LoVo (cell line): ENCODE data around the gene POFUT2.

Experiments used
- DNase-seq: peaks from one replicate; pipeline ENCODE4 v3.0.0-alpha.2; 2016; ENCODE audit warnings: low spot score

POFUT2 gene

DNA sequence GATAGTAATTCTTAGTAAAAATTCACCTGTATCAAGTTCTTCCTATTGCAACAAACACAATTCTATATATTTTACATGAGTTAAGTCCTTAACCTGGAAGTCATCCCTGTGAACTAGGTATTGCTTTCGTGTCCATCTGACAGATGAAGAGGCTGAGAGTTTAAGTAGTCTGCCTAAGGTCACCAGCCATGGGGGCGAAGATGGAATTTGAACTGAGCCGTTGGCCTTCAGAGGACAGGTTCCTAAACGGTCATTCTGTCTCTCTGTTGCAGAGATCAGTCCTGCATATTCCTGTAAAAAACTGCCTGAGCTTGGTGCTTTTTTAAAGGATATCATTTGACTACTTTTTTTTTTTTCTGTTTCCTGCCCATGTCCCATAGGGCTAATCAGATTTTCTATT is 10.2 kb upstream of the POFUT2 start:
- no peak for DNase-seq

DNA sequence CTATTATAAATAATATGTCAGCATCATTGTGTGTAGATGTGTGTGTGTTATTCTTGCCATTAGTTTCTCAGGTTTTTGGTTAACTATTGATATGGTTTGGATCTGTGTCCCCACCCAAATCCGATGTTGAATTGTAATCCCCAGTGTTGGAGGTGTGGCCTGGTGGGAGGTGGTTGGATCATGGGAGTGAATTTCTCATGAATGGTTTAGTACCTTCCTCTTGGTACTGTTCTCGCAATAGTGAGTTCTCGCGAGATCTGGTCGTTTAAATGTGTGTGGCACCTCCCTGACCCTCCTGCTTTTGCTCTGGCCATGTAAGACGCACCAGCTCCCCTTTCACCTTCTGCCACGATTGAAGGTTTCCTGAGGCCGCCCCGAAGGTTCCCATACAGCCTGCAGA is 9.6 kb upstream of the POFUT2 start:
- DNase-seq = no peak

GRCh38 chr21:45296638-45297037 is 8.9 kb upstream of the POFUT2 start:
- no peak for DNase-seq

- no peak for DNase-seq
These were observed 8.1 kb upstream of the POFUT2 start for GRCh38 chr21:45295576-45296365.

GRCh38 chr21:45294509-45295291 is 7.0 kb upstream of the POFUT2 start:
- no peak for DNase-seq

- DNase-seq = no peak
These were observed 6.2 kb upstream of the POFUT2 start for GRCh38 chr21:45293726-45294401.

GRCh38 chr21:45293220-45293725 is 5.6 kb upstream of the POFUT2 start:
- DNase-seq = no peak

DNA sequence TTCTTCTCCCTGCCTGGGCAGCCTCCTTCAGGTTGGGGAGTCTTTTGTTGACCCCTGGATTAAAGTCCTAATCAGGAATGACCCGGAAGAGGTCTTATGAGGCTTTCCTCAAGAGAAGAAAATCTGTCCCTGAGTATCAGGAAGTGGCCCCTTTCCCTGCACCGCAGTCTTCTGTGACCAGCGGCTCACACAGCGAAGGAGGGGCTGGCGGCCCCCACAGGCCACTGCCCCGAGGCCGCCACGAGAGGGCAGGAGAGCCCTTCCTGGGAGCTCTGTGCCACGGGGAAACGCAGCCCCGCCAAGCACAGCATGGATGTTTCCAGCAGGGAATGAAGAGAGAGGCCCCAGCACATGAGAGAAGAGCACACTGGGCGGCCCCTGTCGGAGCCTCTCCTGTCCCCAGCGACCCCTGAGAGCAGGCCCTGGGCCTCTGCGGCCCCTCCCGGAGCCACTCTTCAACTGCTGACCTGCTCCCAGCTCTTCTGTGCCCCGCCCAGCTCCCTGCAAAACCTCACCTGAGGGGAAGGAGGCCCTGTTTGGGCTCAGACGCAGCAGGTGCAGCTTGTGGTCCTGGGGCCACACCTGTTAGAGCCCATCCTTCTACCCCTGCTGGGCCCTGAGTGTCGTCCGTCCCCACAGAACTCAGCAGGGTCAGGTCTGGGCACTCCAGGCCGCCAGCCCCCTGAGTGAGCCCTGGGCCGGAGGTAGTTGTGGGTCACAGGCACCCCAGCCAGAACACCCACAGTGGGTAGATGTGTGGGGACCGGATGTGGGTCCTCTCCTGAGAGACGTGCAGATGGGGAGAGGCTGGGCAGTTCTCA is 4.9 kb upstream of the POFUT2 start:
- peak; percentile 55 for DNase-seq

DNA sequence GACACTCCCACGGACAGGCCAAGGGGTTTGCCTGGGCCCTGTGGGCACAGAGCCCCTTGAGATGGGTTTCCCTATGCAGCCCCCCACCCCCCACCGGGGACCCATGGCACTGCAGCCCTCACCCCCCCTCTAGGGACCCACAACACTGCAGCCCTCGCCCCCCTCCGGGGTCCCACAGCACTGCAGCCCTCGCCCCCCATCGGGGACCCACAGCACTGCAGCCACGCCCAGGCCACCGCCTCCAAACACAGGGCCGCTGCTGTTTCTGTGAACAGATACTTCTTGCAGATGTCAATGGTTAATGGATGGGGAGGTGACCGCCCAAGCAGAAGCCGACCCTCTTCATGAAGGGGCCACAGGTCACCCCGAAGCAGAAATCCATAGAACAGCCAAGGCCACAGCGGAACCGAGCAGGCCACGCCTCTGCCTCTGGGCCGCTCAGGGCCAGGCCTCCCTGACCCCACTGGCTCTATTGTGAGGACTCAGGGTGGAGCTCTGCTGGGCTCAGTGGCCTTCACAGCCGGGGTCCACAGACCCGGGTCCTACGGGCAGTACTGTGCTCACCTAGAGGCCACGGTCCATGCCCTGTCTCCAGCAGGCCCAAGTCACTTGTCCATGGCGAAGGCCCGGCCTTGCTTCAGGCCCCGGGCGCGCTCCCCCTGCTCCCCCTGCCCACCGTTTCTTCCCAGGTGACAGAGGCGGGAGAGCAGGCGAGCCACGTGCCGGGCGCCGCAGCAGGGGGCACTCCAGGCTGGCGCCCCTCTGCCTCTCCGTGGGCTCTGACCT is 4.1 kb upstream of the POFUT2 start:
- no peak for DNase-seq

DNA sequence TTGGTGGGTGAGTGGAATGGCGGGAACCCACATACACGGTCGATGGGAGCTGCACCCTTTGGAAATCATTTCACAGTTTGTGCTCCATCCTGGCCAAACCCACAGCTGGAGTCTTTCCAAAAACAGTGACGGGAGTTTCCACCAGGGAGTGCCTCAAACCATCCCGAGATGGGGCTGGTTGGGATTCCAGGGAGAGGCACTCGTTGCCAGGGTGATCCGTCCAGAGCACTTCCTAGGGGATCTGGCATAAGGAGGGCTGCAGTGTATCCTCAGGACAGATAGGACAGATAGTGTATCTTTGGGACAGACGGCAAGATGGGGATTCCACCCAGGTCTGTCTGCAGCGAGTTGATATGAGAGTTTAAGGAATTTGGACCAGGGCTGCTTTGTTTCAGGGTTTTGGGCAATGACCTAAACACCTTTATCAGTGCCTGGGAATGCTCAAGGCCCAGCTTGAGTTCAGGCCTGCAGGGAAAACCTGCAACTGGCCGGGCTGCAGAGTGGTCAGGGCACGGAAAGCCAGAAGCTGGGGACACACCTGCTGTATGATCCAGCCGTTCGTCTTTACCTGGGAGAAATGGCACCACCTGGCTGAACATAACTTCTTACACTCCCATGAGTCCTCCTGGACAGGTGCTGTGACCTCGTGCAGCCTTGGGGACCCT is 3.4 kb upstream of the POFUT2 start:
- DNase-seq = no peak

DNA sequence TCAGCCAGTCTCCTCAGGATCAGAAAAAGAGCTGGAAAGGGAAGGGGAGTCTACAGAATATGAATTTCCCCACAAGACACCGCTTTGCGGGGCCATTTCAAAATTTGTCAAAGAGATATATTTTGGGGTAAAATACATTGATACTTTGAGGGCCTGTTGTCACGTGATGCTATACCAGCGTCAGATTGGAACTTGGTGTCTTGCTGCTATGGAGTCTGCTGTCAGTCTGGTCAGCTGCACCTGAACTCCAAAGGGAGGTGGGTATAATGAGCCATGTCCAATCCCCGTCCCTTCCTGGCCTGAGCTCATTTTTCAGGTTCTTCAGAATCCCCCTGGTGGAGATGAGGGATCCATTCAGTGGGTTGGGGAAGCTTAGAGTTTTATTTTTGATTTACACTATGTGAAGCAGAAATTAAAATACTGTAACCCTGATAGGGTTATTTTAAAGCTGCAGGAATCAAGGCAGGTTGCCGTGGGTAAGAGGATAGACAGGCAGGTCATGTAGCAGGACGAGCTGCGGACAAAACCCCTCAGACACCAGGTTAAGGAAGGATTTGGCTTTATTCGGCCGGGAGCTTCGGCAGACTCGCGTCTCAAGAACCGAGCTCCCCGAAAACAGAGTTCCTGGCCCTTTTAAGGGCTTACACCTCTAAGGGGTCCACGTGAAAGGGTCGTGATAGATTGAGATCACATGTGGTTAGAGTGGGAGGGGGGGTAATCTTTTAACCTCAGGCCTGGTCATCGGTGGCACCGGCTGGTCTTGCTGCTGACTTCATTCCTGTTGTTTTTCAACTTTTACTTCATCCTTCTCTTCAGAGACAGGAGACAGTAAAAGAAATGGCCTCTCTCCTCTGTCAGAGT is 2.2 kb upstream of the POFUT2 start:
- no peak for DNase-seq

GRCh38 chr21:45289134-45289533 is 1.4 kb upstream of the POFUT2 start:
- DNase-seq = no peak

DNA sequence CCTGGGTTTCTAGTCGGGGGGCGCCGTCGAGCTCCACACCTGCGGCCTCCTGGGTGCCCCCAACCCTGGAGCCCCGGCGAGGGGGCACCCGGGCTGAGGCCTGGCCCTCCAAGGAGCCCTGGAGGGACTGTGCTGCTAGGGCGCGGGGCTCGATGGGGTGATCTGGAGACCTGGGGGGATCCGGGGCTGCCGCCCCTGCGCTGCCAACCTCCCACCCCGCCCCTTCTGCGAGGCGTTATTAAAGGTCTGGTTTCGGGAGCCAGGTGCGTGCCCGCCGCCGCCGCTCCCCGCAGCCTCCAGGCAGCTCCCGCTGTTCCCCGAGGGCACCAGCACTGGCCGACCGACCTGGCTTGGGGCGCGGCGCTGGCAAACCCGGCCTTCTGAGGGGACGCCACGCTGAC is 746 bp upstream of the POFUT2 start:
- DNase-seq = no peak

GRCh38 chr21:45286671-45287437 is 841 bp downstream of the POFUT2 start:
- DNase-seq = no peak

DNA sequence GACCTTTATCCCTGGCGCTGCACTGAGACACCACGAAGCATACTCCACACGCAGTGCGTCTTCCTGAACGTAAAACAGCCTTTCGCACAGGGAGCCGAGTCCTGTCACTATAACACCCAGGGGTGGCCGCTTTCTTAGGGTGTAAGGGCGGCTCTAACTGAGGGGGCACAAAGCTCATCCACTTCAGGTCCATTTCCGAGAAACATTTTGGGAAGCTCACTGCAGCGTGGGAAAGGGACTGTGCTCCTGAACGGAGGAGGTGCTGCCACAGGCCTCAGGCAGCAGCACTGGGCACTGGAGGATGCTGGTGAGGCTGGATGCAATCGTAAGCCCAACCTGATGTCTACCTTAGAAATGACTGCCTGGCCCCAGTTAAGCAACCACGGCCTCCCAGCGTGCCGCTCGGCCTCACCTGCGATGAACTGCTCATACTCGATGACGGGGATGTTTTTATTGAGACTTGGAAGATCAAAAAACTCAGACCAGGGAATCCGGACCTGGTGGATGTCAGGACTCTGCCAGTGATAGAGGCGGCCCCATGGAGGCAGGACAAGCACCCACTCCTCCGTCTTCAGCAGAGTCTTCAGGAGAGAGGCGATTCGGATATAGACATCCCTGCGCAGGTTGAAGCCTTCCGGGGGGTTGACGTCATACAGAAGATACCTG is 2.3 kb downstream of the POFUT2 start:
- no peak for DNase-seq

- no peak for DNase-seq
These were observed 3.3 kb downstream of the POFUT2 start for GRCh38 chr21:45284456-45284741.

- DNase-seq = no peak
These were observed 3.9 kb downstream of the POFUT2 start for GRCh38 chr21:45283611-45284455.
